K562 (cell line): ENCODE measurements around the gene FPGS.

Experiments
- CBFB ChIP-seq: sonication (generic); formaldehyde crosslinking; IDR thresholded peaks from 2 replicates; pipeline ENCODE4 v1.4.0; 2020; ENCODE audit warnings: mild to moderate bottlenecking, missing genetic modification reagents
- E2F3 ChIP-seq: fragments of 250-450 bp; sonication (Bioruptor Pico); IDR thresholded peaks from 2 replicates; pipeline ENCODE4 v1.4.0; 2020; ENCODE audit warnings: mild to moderate bottlenecking
- EP300 ChIP-seq: IDR thresholded peaks from 2 replicates; pipeline ENCODE4 v1.6.1; 2012; ENCODE audit warnings: low read length, improper control_type of control experiment
- EZH2 ChIP-seq: IDR thresholded peaks from 2 replicates; pipeline ENCODE4 v1.6.1; 2012; ENCODE audit warnings: low read depth, mild to moderate bottlenecking, inconsistent platforms, low read length, borderline replicate concordance
- NFATC3 ChIP-seq: fragments of 450-650 bp; IDR thresholded peaks from 2 replicates; pipeline ENCODE4 v1.6.1; 2017; ENCODE audit warnings: mild to moderate bottlenecking
- NFIC ChIP-seq: fragments of 450-650 bp; IDR thresholded peaks from 2 replicates; pipeline ENCODE4 v1.6.1; 2017; ENCODE audit warnings: mild to moderate bottlenecking, inconsistent platforms
- NFYB ChIP-seq: IDR thresholded peaks from 2 replicates; pipeline ENCODE4 v1.6.1; 2011; ENCODE audit warnings: mild to moderate bottlenecking, moderate library complexity; ENCODE audit not compliant: insufficient read length; ENCODE audit errors: extremely low read depth
- PCBP1 ChIP-seq: fragments of 200-400 bp; formaldehyde crosslinking; IDR thresholded peaks from 2 replicates; pipeline ENCODE4 v1.6.1; 2018; ENCODE audit warnings: mild to moderate bottlenecking, low read depth, low read length; ENCODE audit not compliant: poor library complexity, severe bottlenecking
- WHSC1 ChIP-seq: IDR thresholded peaks from one replicate; pipeline ENCODE4 v1.6.1; 2012; ENCODE audit warnings: low read length, control low read depth, inconsistent platforms
- ZBTB2 ChIP-seq: fragments of 450-650 bp; IDR thresholded peaks from 2 replicates; pipeline ENCODE4 v1.6.1; 2016; ENCODE audit warnings: antibody characterized with exemption
- ZNF766 ChIP-seq: fragments of 200-800 bp; sonication (Bioruptor generic); conservative IDR thresholded peaks from 2 replicates; pipeline ENCODE4 v1.6.1; 2016; ENCODE audit warnings: missing genetic modification characterization, missing compliant biosample characterization
- TF ChIP-seq, protein P1 (sequence below), 3 experiments: IDR thresholded peaks in 2 of 3; conservative IDR thresholded peaks in 1 of 3; 2 replicates each; pipeline ENCODE4 v1.5.1; 2011 to 2012; ENCODE audit warnings: low read length in 3 of 3, mild to moderate bottlenecking in 3 of 3, control low read depth in 2 of 3, improper control_type of control experiment in 1 of 3, inconsistent platforms in 1 of 3, low read depth in 1 of 3, mixed read lengths in 1 of 3, moderate library complexity in 1 of 3; ENCODE audit not compliant: insufficient read depth in 2 of 3
- TF ChIP-seq, protein P2 (sequence below): sonication (generic); formaldehyde crosslinking; IDR thresholded peaks from 2 replicates; pipeline ENCODE4 v1.8.1; 2023; ENCODE audit warnings: mild to moderate bottlenecking, missing genetic modification reagents, moderate library complexity
- TF ChIP-seq, protein P3 (sequence below): fragments of 200-800 bp; sonication (Bioruptor generic); IDR thresholded peaks from 2 replicates; pipeline ENCODE4 v1.6.1; 2016; ENCODE audit warnings: missing genetic modification characterization, missing compliant biosample characterization

DNA sequence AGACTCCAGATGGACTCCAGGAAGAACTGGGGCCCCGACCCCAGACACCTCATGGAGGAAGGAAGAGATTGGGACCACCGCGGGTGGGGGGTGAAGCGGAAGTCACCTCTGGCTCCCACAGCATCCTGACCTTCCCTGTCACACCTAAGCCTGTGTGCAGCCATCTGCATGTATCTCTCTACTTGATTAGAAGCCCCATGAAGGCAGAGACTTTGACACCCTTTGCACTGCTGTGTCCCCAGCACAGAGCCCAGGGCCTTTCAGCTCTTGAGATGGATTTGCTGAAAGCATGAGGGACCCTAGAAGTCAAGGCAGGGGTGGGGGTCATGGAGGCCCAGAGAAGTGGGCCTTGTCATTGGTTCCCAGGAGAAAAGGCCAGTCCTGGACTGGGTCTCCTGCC, 54.6 kb downstream of the FPGS start:
- TF ChIP-seq NFIC (no peak), NFYB (no peak), CBFB (CRISPR knock-in tag) (no peak), EP300 (no peak), NFATC3 (no peak), WHSC1 (no peak), E2F3 (no peak), ZNF766 (CRISPR knock-in tag) (no peak), ZBTB2 (no peak), PCBP1 (no peak), EZH2 (no peak)
- TF ChIP-seq, protein P1, sequence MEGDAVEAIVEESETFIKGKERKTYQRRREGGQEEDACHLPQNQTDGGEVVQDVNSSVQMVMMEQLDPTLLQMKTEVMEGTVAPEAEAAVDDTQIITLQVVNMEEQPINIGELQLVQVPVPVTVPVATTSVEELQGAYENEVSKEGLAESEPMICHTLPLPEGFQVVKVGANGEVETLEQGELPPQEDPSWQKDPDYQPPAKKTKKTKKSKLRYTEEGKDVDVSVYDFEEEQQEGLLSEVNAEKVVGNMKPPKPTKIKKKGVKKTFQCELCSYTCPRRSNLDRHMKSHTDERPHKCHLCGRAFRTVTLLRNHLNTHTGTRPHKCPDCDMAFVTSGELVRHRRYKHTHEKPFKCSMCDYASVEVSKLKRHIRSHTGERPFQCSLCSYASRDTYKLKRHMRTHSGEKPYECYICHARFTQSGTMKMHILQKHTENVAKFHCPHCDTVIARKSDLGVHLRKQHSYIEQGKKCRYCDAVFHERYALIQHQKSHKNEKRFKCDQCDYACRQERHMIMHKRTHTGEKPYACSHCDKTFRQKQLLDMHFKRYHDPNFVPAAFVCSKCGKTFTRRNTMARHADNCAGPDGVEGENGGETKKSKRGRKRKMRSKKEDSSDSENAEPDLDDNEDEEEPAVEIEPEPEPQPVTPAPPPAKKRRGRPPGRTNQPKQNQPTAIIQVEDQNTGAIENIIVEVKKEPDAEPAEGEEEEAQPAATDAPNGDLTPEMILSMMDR (IDR thresholded peaks at IDR 0.05 in 2 of 3, conservative IDR thresholded peaks at IDR 0.05 in 1 of 3; ENCODE audit: insufficient read depth in 2 of 3, low read depth in 1 of 3, low read length in 3 of 3) = no peak
- TF ChIP-seq, protein P2, sequence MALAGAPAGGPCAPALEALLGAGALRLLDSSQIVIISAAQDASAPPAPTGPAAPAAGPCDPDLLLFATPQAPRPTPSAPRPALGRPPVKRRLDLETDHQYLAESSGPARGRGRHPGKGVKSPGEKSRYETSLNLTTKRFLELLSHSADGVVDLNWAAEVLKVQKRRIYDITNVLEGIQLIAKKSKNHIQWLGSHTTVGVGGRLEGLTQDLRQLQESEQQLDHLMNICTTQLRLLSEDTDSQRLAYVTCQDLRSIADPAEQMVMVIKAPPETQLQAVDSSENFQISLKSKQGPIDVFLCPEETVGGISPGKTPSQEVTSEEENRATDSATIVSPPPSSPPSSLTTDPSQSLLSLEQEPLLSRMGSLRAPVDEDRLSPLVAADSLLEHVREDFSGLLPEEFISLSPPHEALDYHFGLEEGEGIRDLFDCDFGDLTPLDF = no peak
- TF ChIP-seq, protein P3, sequence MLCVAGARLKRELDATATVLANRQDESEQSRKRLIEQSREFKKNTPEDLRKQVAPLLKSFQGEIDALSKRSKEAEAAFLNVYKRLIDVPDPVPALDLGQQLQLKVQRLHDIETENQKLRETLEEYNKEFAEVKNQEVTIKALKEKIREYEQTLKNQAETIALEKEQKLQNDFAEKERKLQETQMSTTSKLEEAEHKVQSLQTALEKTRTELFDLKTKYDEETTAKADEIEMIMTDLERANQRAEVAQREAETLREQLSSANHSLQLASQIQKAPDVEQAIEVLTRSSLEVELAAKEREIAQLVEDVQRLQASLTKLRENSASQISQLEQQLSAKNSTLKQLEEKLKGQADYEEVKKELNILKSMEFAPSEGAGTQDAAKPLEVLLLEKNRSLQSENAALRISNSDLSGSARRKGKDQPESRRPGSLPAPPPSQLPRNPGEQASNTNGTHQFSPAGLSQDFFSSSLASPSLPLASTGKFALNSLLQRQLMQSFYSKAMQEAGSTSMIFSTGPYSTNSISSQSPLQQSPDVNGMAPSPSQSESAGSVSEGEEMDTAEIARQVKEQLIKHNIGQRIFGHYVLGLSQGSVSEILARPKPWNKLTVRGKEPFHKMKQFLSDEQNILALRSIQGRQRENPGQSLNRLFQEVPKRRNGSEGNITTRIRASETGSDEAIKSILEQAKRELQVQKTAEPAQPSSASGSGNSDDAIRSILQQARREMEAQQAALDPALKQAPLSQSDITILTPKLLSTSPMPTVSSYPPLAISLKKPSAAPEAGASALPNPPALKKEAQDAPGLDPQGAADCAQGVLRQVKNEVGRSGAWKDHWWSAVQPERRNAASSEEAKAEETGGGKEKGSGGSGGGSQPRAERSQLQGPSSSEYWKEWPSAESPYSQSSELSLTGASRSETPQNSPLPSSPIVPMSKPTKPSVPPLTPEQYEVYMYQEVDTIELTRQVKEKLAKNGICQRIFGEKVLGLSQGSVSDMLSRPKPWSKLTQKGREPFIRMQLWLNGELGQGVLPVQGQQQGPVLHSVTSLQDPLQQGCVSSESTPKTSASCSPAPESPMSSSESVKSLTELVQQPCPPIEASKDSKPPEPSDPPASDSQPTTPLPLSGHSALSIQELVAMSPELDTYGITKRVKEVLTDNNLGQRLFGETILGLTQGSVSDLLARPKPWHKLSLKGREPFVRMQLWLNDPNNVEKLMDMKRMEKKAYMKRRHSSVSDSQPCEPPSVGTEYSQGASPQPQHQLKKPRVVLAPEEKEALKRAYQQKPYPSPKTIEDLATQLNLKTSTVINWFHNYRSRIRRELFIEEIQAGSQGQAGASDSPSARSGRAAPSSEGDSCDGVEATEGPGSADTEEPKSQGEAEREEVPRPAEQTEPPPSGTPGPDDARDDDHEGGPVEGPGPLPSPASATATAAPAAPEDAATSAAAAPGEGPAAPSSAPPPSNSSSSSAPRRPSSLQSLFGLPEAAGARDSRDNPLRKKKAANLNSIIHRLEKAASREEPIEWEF (CRISPR knock-in tag) = no peak
